HG02884 (cell line): ENCODE measurements around the gene TTYH1.
"Not testable (repeated sequence)": the region's sequence is repeated elsewhere in the genome, so short reads cannot be mapped to it uniquely, and the experiment has no call there.

Experiments used
- ATAC-seq: cut with Tn5 transposase; IDR thresholded peaks from one replicate; pipeline ENCODE4 v1.9.1; 2021; ENCODE audit warnings: mild to moderate bottlenecking, moderate library complexity; ENCODE audit not compliant: unreplicated experiment

TTYH1 gene

GRCh38 chr19:54415208-54415900 lies at the start of gene TTYH1:
Gene TTYH1 (plus strand): TSS chr19:54415464. CDS start chr19:54415553, 89 bp downstream.
- ATAC-seq: no peak

- not testable (repeated sequence) for ATAC-seq
Observed at GRCh38 chr19:54365798-54366197, 49.5 kb upstream of the TTYH1 start.

- no peak for ATAC-seq
Observed at GRCh38 chr19:54366811-54367210, 48.5 kb upstream of the TTYH1 start.

GRCh38 chr19:54369082-54369687 lies 46.1 kb upstream of the TTYH1 start:
- ATAC-seq: no peak

GRCh38 chr19:54369688-54370433 lies 45.4 kb upstream of the TTYH1 start:
- ATAC-seq: not testable (repeated sequence)

GRCh38 chr19:54370434-54370796 lies 44.8 kb upstream of the TTYH1 start:
- not testable (repeated sequence) for ATAC-seq

GRCh38 chr19:54371453-54371852 lies 43.8 kb upstream of the TTYH1 start:
- ATAC-seq: not testable (repeated sequence)

- ATAC-seq: no peak
Observed at GRCh38 chr19:54373781-54374631, 41.3 kb upstream of the TTYH1 start.

GRCh38 chr19:54375181-54375938 lies 39.9 kb upstream of the TTYH1 start:
- ATAC-seq: not testable (repeated sequence)

GRCh38 chr19:54376610-54377285 lies 38.5 kb upstream of the TTYH1 start:
- ATAC-seq: no peak

GRCh38 chr19:54379187-54379678 lies 36.0 kb upstream of the TTYH1 start:
- no peak for ATAC-seq

GRCh38 chr19:54380897-54381296 lies 34.4 kb upstream of the TTYH1 start:
- ATAC-seq: no peak

- not testable (repeated sequence) for ATAC-seq
Observed at GRCh38 chr19:54382041-54382440, 33.2 kb upstream of the TTYH1 start.

GRCh38 chr19:54383330-54383729 lies 31.9 kb upstream of the TTYH1 start:
- ATAC-seq: no peak

- no peak for ATAC-seq
Observed at GRCh38 chr19:54387991-54388801, 27.1 kb upstream of the TTYH1 start.

GRCh38 chr19:54388802-54389139 lies 26.5 kb upstream of the TTYH1 start:
- ATAC-seq: no peak

GRCh38 chr19:54389553-54389952 lies 25.7 kb upstream of the TTYH1 start:
- no peak for ATAC-seq

- no peak for ATAC-seq
Observed at GRCh38 chr19:54390942-54391577, 24.2 kb upstream of the TTYH1 start.
